Measurements from ENCODE around the gene ATP5F1C. TPM values are rescaled to one million over a fixed set of nuclear protein-coding genes. Genes with fewer than 3 reads are reported as not detected.

ATP5F1C gene
- total and polyA plus RNA-seq, 8 donors: 93.6 to 648 (median 412) TPM

DNA sequence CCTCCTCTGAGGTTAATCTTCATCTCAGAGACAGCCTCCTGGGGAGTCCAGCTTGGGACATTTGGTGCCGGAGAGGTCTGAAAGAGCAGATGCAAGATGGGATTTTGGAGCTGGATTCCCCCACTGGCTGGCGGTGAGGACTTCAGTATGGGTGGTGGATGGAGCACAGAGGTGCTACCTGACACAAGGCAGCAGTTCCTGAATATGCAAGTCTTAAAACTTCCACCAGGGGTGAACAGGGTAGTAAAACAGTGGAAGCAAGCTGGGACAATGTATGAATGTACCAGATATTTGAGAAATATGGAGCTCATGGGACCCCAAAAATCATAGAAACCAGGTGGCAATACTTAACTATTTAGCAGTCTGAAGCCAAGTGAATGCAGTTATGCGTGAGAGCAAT is 25.5 kb downstream of the ATP5F1C start:
- H3K4me3 ChIP-seq: no peak overlapping the region
- no peak for DNase-seq
- no peak for TF ChIP-seq POLR2A (IDR thresholded peaks at IDR 0.05)
- TF ChIP-seq, protein P1, sequence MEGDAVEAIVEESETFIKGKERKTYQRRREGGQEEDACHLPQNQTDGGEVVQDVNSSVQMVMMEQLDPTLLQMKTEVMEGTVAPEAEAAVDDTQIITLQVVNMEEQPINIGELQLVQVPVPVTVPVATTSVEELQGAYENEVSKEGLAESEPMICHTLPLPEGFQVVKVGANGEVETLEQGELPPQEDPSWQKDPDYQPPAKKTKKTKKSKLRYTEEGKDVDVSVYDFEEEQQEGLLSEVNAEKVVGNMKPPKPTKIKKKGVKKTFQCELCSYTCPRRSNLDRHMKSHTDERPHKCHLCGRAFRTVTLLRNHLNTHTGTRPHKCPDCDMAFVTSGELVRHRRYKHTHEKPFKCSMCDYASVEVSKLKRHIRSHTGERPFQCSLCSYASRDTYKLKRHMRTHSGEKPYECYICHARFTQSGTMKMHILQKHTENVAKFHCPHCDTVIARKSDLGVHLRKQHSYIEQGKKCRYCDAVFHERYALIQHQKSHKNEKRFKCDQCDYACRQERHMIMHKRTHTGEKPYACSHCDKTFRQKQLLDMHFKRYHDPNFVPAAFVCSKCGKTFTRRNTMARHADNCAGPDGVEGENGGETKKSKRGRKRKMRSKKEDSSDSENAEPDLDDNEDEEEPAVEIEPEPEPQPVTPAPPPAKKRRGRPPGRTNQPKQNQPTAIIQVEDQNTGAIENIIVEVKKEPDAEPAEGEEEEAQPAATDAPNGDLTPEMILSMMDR (IDR thresholded peaks at IDR 0.05): no peak
- 71 to 86% (median 77%) methylated on average over 3 of the region's 3 CpGs for WGBS, 5 donors
- H3K27me3 ChIP-seq: no peaks in the 10 kb centered on the region
- H3K27ac ChIP-seq: no peak overlapping the region
- no peaks in the 10 kb centered on the region for H3K9me3 ChIP-seq
- peaks cover 0 to 9% (median 6%) of the 10 kb centered on the region in 4 donors for H3K36me3 ChIP-seq
- intact Hi-C loops (cut with DNase I; ENCODE audit: low total_unique reads): no loop called here
- H3K4me1 ChIP-seq: peaks cover 0 to 15% (median 11%) of the 10 kb centered on the region in 4 donors

DNA sequence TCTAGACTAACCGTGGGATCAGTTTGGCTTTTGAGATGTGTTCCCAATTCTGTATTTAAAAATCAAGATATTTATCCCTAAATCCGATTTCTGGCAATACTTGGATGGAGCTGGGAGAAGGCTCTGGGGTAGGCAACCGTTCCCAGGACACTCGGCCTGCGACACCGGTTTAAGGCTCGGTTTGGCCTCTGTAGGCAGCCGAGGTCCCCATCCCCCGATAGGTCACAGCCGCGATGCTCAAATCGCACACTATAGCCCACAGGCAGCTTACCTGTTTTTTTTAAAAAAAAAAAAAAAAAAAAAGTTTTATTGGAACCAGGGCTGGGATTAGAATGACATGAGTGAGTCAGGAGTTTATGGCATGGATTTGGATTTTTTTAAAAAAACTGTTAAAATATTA is 29.6 kb downstream of the ATP5F1C start:
- no peaks in the 10 kb centered on the region for H3K9me3 ChIP-seq
- peaks cover 0 to 7% (median 1%) of the 10 kb centered on the region in 4 donors for H3K36me3 ChIP-seq
- DNase-seq: peak in 1 of 2 donors; percentile 16
- peak overlapping the region; percentile 46 to 86 (median 79) for H3K27ac ChIP-seq
- H3K4me1 ChIP-seq: peaks cover 10 to 37% (median 29%) of the 10 kb centered on the region in 4 donors
- H3K4me3 ChIP-seq: peak overlapping the region; percentile 94 to 100 (median 99)
- WGBS, 5 donors: 8 to 18% (median 14%) methylated on average over 12 of the region's 12 CpGs
- H3K27me3 ChIP-seq: no peaks in the 10 kb centered on the region
- intact Hi-C loops (cut with DNase I; ENCODE audit: low total_unique reads): no loop called here
- TF ChIP-seq POLR2AphosphoS5 (IDR thresholded peaks at IDR 0.05): no peak
- TF ChIP-seq, protein P1 (IDR thresholded peaks at IDR 0.05): no peak
- no peak for TF ChIP-seq EP300 (IDR thresholded peaks at IDR 0.05)
- TF ChIP-seq POLR2A (IDR thresholded peaks at IDR 0.05): no peak

DNA sequence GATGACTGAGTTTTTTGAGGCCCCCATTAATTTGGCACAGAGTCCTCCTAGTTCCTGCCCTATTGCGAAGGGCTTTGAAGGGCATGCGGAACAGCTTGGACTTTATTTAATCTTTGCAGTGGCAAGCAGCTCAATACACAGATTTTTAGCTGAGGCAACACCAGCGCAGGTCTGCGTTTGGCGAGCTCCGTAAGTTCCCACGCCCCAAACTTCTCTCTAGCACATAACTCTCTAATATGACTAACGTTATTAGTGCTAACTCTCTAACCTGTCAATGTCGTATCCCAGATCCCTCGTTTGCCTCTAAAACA is 30.0 kb downstream of the ATP5F1C start:
- intact Hi-C loops (cut with DNase I; ENCODE audit: low total_unique reads): no loop called here
- Histone ChIP-seq H3K36me3 (peaks cover 0 to 7% (median 4%) of the 10 kb centered on the region in 4 donors), H3K4me3 (peak overlapping the region; percentile 94 to 100 (median 99)), H3K27me3 (no peaks in the 10 kb centered on the region), H3K9me3 (no peaks in the 10 kb centered on the region), H3K4me1 (peaks cover 10 to 37% (median 29%) of the 10 kb centered on the region in 4 donors), H3K27ac (peak overlapping the region; percentile 63 to 86 (median 79))
- DNase-seq: no peak
- no peak for TF ChIP-seq POLR2A (IDR thresholded peaks at IDR 0.05)
- 0 to 2% (median 1%) methylated on average over 10 of the region's 10 CpGs for WGBS, 5 donors

DNA sequence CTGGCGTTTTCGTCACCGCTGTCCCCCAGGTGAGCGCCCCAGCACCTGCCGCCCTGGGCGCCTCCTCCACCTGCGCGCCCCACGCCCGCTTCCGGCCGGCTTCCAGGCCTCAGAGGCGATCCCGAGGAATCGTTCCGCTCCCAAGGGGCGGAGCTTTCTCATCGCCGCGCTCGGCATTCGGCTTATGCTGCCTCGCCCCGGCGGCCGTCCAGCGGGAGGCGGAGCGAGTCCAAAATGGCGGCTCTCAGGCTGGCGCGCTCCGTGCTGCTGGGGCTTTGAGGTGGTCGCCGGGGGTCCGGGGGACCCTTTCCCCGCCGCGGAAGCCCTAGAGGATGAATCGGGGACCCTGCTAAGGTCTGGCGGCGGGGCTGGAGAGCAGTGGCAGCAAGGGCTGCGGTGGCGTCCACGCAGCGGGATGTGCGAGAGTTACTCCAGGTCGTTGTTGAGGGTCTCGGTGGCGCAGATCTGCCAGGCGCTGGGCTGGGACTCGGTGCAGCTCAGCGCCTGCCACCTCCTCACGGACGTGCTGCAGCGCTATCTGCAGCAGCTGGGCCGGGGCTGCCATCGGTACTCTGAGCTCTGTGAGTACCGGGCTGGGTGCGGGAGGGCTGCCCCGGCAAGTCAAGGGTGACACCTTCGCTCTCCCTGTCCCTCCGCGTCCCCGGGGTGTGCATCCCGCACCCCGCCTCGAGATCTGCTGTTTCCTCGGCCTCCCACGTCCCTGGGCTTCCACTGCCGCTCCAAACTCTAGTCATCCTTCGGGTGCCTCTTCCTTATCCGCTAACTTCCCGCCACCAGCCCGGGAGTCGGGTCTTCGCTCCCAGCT is 30.5 kb downstream of the ATP5F1C start, which contains the start of gene TAF3:
Gene TAF3, plus strand, starts transcription at position 211 of the 826 bp plus-strand sequence. Its CDS starts 205 bp downstream, at position 416.
- Histone ChIP-seq H3K4me1 (peaks cover 10 to 37% (median 29%) of the 10 kb centered on the region in 4 donors), H3K36me3 (peaks cover 0 to 11% (median 8%) of the 10 kb centered on the region in 4 donors), H3K4me3 (peak within 1 kb of the TSS; percentile 94 to 100 (median 99)), H3K9me3 (no peaks in the 10 kb centered on the region), H3K27ac (peak within 1 kb of the TSS; percentile 78 to 86 (median 79)), H3K27me3 (no peaks in the 10 kb centered on the region)
- TF ChIP-seq POLR2AphosphoS5 (IDR thresholded peaks at IDR 0.05) (peak; percentile 77 to 97 (median 89)), EP300 (IDR thresholded peaks at IDR 0.05) (no peak), POLR2A (IDR thresholded peaks at IDR 0.05) (peak in 1 of 4 donors; percentile 67)
- TF ChIP-seq, protein P1 (IDR thresholded peaks at IDR 0.05): no peak
- DNase-seq: peak; percentile 95 to 97
- WGBS, 5 donors: 0% methylated on average over 45 to 77 of the region's 77 CpGs
- intact Hi-C loops (cut with DNase I; ENCODE audit: low total_unique reads): no loop called here

DNA sequence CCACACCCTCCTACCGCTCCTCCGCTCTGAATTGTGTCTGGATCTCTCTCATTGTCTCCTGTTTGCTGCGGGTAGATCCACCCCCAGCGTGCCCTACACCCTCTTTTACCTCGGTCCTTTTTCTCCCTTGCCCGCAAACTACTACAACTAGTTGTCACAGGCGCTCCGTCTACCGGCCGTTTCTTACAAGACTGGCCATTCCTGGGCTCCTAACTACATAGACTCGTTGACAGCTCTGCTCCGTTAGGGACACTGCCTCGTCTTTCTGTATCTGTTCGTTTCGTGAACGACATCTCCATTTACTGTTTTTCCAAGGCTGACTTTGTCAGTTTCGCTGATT is 31.1 kb downstream of the ATP5F1C start:
- TF ChIP-seq POLR2AphosphoS5 (IDR thresholded peaks at IDR 0.05): no peak
- TF ChIP-seq, protein P1 (IDR thresholded peaks at IDR 0.05): peak in 1 of 7 experiments; percentile 11
- Histone ChIP-seq H3K4me3 (peak overlapping the region; percentile 94 to 100 (median 99)), H3K36me3 (peaks cover 0 to 12% (median 10%) of the 10 kb centered on the region in 4 donors), H3K27ac (peak overlapping the region in 4 of 5 donors; percentile 78 to 86 (median 80)), H3K9me3 (no peaks in the 10 kb centered on the region), H3K27me3 (no peaks in the 10 kb centered on the region), H3K4me1 (peaks cover 10 to 37% (median 29%) of the 10 kb centered on the region in 4 donors)
- DNase-seq: peak; percentile 51 to 71
- intact Hi-C loops (cut with DNase I; ENCODE audit: low total_unique reads): no loop called here
- 0 to 1% (median 1%) methylated on average over 17 of the region's 17 CpGs for WGBS, 5 donors
